GM21576 (cell line): ENCODE measurements around the gene PMM2.

ENCODE experiments used
- ATAC-seq: cut with Tn5 transposase; IDR thresholded peaks from one replicate; pipeline ENCODE4 v1.9.1; 2021; ENCODE audit warnings: mild to moderate bottlenecking, moderate library complexity; ENCODE audit not compliant: unreplicated experiment

Gene PMM2

DNA sequence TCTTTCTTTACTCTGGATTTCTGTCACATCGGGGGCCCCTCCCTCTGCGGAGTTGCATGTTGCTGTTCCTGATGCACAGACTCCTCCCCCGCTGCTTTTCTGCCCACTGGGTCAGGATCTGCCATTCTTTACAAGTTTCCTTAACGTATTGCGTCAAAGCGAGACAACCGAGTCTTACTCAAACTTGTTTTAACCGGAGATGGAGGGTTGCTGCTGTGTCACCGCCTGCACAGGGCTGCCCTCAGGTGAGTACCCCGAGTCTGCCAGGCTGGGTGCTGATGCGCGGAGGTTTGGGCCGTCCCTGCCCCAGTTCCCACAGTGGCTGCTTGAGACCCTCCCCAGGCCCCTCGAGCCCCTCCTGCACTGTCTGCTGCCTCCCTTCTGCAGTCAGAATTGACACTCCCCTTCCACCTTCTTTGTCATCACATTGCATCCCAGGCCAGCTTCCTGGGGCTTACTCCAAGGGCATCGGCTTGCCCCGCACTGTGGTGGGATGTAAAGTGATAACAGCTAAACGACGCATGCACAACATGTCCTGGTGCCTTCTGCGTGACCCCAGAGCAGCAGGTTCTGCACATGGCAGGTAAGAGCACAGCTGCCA, 51.9 kb downstream of the PMM2 start:
- ATAC-seq, result no peak

DNA sequence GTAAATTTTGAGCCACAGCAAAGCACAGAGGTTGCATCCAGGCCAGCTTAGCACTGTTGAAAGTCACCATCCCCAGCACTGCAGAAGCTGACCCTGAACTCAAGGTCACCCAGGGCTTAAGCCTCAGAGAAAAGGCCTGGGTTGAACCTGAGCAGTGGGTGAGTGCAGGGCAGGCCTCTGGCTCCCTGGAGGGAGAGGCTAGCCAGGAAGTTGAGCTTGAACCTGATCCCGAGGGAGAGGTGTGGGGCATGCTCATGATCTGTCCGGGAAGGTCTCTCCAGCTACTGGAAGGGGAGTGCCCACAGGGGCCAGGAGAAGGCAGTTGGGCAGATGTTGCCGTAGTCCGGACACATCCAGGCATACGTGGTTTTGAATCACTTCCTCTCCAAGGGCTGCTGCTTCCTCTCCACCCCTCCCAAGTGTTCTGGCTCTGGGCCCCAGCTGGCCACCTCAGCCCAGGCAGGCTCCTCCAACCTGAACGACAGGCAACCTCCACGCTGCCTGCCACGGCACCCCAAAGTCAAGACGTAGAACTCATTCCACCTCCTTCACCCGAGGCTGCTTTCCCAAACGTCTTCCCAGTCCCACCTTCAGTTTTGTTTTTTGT, 52.7 kb downstream of the PMM2 start:
- ATAC-seq, result no peak

DNA sequence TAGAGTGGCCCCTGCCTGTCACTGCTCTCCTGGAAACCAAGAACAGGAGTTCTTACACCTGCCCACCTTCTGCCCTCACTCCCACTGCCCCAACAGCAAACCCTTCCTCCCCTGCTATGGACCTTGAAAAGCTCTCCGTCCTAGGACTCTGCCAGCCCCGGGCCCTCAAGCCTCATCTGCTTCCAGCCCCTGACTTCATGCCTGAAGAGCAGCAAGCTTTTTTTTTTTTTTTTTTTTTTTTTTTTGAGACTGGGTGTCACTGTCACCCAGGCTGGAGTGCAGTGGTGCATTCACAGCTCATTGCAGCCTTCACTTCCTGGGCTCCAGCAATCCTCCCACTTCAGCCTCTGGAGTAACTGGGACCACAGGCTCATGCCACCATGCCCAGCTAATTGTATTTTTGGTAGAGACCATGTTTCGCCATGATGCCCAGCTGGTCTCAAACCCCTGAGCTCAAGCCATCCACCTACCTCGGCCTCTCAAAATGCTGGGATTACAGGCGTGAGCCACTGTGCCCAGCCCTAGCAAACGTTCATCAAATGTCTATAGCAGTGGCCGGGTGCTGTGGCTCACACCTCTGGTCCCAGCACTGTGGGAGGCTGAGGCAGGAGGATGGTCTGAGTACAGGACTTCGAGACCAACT, 54.2 kb downstream of the PMM2 start:
- ATAC-seq, result no peak

DNA sequence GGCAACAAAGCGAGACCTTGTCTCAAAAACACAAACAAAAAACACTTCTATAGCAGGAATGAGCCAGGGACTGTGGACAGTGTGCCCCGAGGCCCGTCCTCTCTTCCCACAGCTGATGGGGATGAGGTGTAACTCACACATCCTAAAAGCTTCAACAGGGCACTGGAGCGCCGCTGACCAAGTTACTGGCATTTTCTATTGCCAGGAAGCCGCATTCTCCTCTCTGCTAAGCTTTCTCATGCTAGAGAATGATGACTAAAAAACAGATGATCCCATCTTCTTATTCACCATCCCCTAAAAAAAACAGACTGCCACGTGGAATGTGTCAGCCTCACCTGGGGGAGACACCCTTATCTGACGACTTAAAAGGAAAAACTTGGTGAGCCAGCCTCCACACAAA, 54.9 kb downstream of the PMM2 start:
- ATAC-seq, result no peak

DNA sequence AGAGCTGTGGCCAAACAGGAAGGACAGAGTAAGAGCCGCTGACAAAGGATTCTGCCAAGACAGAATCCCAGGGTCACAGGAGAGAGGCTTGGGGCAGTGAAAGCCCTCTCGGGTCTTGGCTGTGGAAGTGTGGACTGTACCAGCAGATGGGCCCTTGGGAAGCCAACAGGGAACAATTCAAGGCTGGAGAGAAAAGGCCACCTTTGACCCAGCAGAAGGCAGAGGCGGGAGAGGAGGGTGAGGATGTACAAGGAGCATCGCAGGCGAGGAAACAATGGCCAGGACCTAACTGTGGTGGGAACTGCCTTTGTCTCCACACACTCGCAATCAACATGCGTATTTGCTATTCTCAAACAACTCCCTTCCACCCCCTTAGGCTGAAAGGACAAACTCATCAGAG, 55.5 kb downstream of the PMM2 start:
- no peak for ATAC-seq

DNA sequence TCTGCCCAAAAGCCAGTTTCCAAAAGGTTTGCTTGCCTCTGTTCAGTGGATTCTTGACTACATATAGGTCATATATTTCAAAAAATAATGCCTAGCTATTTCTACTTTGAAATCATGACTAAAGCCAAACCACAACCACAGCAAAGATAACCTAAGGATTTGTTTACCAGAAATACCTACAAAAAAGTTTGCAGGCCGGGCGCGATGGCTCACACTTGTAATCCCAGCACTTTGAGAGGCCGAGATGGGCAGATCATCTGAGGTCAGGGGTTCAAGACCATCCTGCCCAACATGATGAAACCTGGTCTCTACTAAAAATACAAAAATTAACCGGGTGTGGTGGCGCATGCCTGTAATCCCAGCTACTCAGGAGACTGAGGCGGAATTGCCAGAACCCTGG, 56.0 kb downstream of the PMM2 start:
- no peak for ATAC-seq

- ATAC-seq, result no peak
Observed at GRCh38 chr16:8854298-8854948, 56.8 kb downstream of the PMM2 start.

DNA sequence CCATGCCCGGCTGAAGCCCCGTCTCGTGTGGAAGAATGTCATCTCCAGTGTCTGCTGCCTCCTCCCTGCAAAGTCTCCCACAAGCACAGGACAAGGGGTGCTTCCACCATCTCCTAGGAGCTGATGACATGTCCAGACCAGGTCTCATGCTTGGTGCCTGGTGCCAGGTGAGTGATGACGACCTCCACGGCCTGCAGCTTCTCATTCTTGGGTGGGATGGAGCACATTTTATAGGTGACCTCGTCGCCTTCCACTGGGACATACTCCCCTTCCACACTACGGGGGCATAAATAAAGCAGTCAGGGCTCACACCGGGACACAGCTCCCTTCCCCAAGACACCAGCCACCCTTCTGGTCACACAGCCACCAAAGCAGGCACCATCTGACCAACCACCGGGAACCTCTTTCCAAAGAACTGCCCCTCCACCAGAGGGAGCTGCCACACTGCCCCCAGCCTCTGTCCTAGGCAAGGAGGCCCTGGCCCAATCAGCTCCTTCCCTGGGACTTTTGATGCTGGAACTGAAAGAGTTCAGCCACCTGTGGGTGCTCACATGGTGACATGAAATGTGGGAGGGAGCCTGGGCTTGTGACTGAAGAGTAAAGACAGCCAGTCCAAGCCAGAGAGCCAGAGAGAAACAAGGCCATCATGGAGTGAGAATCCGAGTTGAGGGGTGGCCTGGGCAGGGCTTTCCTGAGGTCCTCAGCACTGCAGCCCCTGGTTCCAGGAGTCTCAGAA, 57.6 kb downstream of the PMM2 start:
- ATAC-seq, result no peak

DNA sequence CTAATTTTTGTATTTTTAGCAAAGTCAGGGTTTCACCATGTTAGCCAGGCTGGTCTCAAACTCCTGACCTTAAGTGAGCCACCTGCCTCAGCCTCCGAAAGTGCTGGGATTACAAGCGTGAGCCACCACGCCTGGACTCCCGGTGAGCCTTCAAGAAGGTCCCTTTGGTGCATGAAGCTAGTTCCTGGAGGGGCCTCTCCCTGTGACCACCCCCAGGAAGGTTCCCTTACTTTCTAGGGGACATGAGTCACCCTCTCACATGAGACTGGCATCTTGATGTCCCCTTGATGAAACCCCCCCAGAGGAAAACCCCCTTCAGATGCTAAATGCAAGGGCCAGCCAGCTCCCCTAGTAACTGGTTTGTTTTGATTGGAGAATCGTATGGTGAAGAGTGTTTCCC, 58.3 kb downstream of the PMM2 start:
- no peak for ATAC-seq

- ATAC-seq, result no peak
Observed at GRCh38 chr16:8858994-8859912, 61.6 kb downstream of the PMM2 start.

DNA sequence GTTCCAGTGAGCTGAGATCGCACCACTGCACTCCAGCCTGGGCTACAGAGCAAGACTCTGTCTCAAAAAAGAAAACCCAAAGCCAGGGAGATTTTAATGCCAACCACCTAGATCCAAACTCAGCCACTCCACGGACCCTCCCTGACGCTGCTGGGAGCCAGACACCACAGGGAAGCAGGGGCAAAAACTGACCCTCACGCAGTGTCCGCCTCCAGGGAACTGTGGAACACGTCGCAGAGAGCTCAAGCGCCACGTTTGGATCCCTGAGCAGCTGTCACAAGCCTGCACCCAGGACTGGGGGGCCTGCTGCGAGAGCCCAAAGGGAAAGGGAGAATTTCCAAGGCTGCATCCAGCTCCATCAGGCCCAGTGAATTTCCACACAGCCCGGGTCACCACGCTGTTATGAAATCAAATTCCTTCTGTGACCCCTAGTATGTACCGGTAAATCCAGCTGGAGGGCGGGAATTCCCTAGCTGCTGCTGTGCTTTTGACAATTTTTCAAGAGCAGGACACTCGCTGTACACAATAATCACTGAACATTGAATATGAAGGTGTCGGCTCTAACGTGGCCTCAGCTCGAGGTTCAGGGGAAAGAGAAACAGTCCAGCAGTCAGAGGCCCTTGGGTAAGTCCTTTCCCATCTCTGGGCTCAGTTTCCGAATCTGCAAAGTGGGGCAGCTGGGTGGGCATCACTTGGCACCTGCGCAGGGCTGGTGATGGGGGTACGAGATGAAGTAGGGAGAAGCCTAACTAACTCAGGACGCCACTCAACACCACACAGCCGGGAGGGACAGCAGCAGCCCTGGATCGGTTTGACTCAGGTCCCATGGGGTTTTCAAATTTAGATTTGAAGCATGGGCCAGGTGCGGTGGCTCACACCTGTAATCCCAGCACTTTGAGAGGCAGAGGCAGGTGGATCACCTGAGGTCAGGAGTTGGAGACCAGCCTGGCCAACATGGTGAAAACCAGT, 62.6 kb downstream of the PMM2 start:
- ATAC-seq, result no peak

- no peak for ATAC-seq
Observed at GRCh38 chr16:8861563-8862308, 64.1 kb downstream of the PMM2 start.

- ATAC-seq, result no peak
Observed at GRCh38 chr16:8862309-8863130, 64.9 kb downstream of the PMM2 start.

GRCh38 chr16:8863594-8864424, 66.2 kb downstream of the PMM2 start:
- no peak for ATAC-seq

DNA sequence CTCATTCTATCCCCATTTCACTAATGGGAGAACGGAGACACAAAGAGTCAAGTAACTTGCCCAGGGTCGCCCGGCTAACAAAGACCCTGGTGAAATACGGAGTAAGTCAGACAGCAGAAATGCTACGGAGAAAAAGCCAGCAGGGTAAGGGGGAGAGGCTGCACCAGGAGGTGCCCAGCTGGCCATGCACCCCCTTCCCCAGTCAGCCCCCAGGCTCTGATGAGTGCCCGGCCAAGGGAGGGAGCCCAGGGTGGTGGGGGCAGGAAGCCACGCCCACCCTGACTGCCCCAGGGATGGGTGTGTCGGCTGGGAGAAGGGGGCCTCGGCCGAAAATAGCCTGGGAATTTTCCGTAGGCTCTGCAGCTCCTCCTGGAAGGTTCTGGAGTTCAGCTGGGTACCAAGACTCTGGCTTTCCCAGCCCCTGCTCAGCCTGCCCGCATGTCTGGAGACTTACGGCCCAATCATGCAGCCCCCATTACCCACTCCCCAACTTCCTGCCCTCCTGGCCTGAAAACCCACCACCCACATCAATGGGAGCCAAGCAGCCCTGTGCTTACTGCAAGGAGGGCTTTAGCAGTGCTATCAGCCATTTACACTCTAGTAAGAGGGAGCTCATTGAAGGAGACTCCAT, 67.0 kb downstream of the PMM2 start:
- no peak for ATAC-seq

DNA sequence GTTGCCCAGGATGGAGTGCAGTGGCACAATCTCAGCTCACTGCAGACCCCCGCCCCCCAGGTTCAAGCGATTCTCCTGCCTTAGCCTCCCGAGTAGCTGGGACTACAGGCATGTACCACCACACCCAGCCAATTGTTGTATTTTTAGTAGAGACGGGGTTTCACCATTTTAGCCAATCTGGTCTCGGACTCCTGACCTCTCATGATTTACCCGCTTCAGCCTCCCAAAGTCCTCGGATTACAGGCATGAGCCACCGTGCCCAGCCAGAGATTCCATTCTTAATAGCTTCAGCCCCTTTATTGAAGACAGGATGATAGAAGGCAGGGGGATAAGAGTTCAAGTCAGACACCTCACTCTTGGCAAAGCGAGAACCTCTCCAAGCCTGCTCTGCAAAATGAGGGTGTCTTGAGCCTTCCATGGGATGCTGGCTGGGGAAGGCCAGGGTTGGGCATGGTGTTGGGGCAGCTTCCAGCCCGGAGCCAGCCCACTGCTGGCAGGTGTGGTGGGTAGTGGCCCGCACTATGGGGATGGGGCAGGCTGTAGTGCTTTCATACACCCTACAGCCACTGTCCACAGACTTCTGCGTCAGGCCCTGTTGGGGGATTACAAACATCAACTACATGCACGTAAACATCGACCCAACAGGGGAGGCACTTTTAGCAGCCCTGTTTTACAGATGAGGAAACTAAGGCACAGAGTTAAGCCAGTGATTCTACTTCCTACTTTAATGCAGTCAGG, 67.7 kb downstream of the PMM2 start:
- no peak for ATAC-seq
